DOHH2 (cell line): ENCODE data around the gene RMI2.
"Not testable (repeated sequence)": the region's sequence is repeated elsewhere in the genome, so short reads cannot be mapped to it uniquely, and the experiment has no call there.

Source experiments
- H3F3A ChIP-seq: fragments of 200-600 bp; sonication (generic), shearing (Covaris generic); 2 replicates; pipeline ENCODE4 v1.6.0; 2016; ENCODE audit warnings: antibody characterized with exemption, mild to moderate bottlenecking; ENCODE audit not compliant: control insufficient read depth, insufficient read depth
- H3K27ac ChIP-seq: fragments of 200-600 bp; sonication (generic); 2 replicates; pipeline ENCODE4 v1.5.1; 2014; ENCODE audit warnings: low read depth, mild to moderate bottlenecking, low read length, moderate library complexity
- H3K27me3 ChIP-seq: fragments of 200-600 bp; sonication (generic); 2 replicates; pipeline ENCODE4 v1.6.1; 2014; ENCODE audit warnings: mild to moderate bottlenecking, low read length, mixed read lengths; ENCODE audit not compliant: control insufficient read depth
- H3K36me3 ChIP-seq: fragments of 200-600 bp; sonication (generic); 2 replicates; pipeline ENCODE4 v1.6.1; 2014; ENCODE audit warnings: mild to moderate bottlenecking, low read length, moderate library complexity, mixed read lengths; ENCODE audit not compliant: control insufficient read depth
- H3K4me1 ChIP-seq: fragments of 200-600 bp; sonication (generic); 2 replicates; pipeline ENCODE4 v1.6.1; 2014; ENCODE audit warnings: mild to moderate bottlenecking, low read length, mixed read lengths; ENCODE audit not compliant: control insufficient read depth
- H3K4me2 ChIP-seq: fragments of 200-600 bp; sonication (generic); 2 replicates; pipeline ENCODE4 v1.6.0; 2014; ENCODE audit warnings: mild to moderate bottlenecking, low read length, moderate library complexity
- H3K4me3 ChIP-seq: fragments of 200-600 bp; sonication (generic); 2 replicates; pipeline ENCODE4 v1.5.1; 2014; ENCODE audit warnings: mild to moderate bottlenecking, low read length, mixed read lengths
- H3K79me2 ChIP-seq: fragments of 200-600 bp; sonication (generic); 2 replicates; pipeline ENCODE4 v1.6.1; 2014; ENCODE audit warnings: mild to moderate bottlenecking, low read length, mixed read lengths; ENCODE audit not compliant: control insufficient read depth
- H3K9me2 ChIP-seq: fragments of 200-600 bp; sonication (generic); replicated peaks from 2 replicates; pipeline ENCODE4 v1.6.1; 2014; ENCODE audit warnings: mild to moderate bottlenecking, low read length, mixed read lengths; ENCODE audit not compliant: control insufficient read depth
- H3K9me3 ChIP-seq: fragments of 200-600 bp; sonication (generic); 2 replicates; pipeline ENCODE4 v1.6.1; 2014; ENCODE audit warnings: antibody characterized with exemption, low read length, mixed read lengths; ENCODE audit not compliant: control insufficient read depth, insufficient read depth
- H4K20me1 ChIP-seq: fragments of 200-600 bp; sonication (generic); 2 replicates; pipeline ENCODE4 v1.6.0; 2014; ENCODE audit warnings: low read depth, mild to moderate bottlenecking, antibody characterized with exemption, low read length, moderate library complexity; ENCODE audit not compliant: control insufficient read depth, insufficient read depth
- CTCF ChIP-seq: fragments of 200-600 bp; sonication (generic); IDR thresholded peaks from one replicate; pipeline ENCODE4 v1.5.1; 2014; ENCODE audit warnings: antibody characterized with exemption, mild to moderate bottlenecking, low read depth, low read length; ENCODE audit not compliant: poor library complexity, severe bottlenecking
- EZH2phosphoT487 ChIP-seq: fragments of 200-600 bp; sonication (generic); IDR thresholded peaks from 2 replicates; pipeline ENCODE4 v1.6.1; 2017; ENCODE audit warnings: borderline replicate concordance, mild to moderate bottlenecking, antibody characterized with exemption, low read length, moderate library complexity, mixed read lengths

Gene RMI2

GRCh38 chr16:11367483-11367906, 22.2 kb downstream of the RMI2 start:
- Histone ChIP-seq H3K27ac (no peak overlapping the region), H3K4me3 (no peak overlapping the region), H3K4me1 (peaks cover 86% of the 10 kb centered on the region), H3K27me3 (peaks cover 19% of the 10 kb centered on the region), H3F3A (peaks cover 21% of the 10 kb centered on the region), H3K36me3 (no peaks in the 10 kb centered on the region), H4K20me1 (no peaks in the 10 kb centered on the region), H3K79me2 (no peaks in the 10 kb centered on the region), H3K9me2 (no peaks in the 10 kb centered on the region), H3K9me3 (no peaks in the 10 kb centered on the region), H3K4me2 (peak overlapping the region; percentile 15; the same call in 1 of the 2 replicates)
- TF ChIP-seq CTCF (no peak), EZH2phosphoT487 (no peak)

GRCh38 chr16:11370084-11370931, 25.0 kb downstream of the RMI2 start:
- H3K36me3 ChIP-seq, result no peaks in the 10 kb centered on the region
- no peaks in the 10 kb centered on the region for H3K79me2 ChIP-seq
- H4K20me1 ChIP-seq, result no peaks in the 10 kb centered on the region
- H3K9me3 ChIP-seq, result no peaks in the 10 kb centered on the region
- H3K4me2 ChIP-seq, result peak overlapping the region; percentile 79
- H3K4me3 ChIP-seq, result peak overlapping the region; percentile 60
- peaks cover 27% of the 10 kb centered on the region for H3F3A ChIP-seq
- H3K27ac ChIP-seq, result peak overlapping the region; percentile 93
- peaks cover 69% of the 10 kb centered on the region for H3K4me1 ChIP-seq
- 0 out of 2 replicates have a peak, but pooled peaks cover 3% of the 10 kb centered on the region for H3K27me3 ChIP-seq
- TF ChIP-seq EZH2phosphoT487 (no peak), CTCF (no peak)
- no peaks in the 10 kb centered on the region for H3K9me2 ChIP-seq

GRCh38 chr16:11370932-11371279, 25.6 kb downstream of the RMI2 start:
- peaks cover 69% of the 10 kb centered on the region for H3K4me1 ChIP-seq
- H3K9me3 ChIP-seq, H4K20me1 ChIP-seq, H3K79me2 ChIP-seq, H3K9me2 ChIP-seq, H3K36me3 ChIP-seq, H3K27me3 ChIP-seq: not testable (repeated sequence)
- H3F3A ChIP-seq, result peaks cover 27% of the 10 kb centered on the region
- peak overlapping the region; percentile 60 for H3K4me3 ChIP-seq
- peak overlapping the region; percentile 93 for H3K27ac ChIP-seq
- peak overlapping the region; percentile 79 for H3K4me2 ChIP-seq

GRCh38 chr16:11372073-11372828, 27.0 kb downstream of the RMI2 start:
- Histone ChIP-seq H3K27me3 (no peaks in the 10 kb centered on the region), H3K9me3 (no peaks in the 10 kb centered on the region), H3K9me2 (no peaks in the 10 kb centered on the region), H3K4me1 (peaks cover 59% of the 10 kb centered on the region), H3F3A (peaks cover 27% of the 10 kb centered on the region), H3K36me3 (no peaks in the 10 kb centered on the region), H3K27ac (peak overlapping the region; percentile 93), H3K4me3 (peak overlapping the region; percentile 60), H3K4me2 (peak overlapping the region; percentile 79), H3K79me2 (no peaks in the 10 kb centered on the region), H4K20me1 (no peaks in the 10 kb centered on the region)
- TF ChIP-seq CTCF (peak; percentile 27), EZH2phosphoT487 (no peak)
